T-cell (primary cell): ENCODE measurements around the gene ATP6V1B1. TPM values are rescaled to one million over a fixed set of nuclear protein-coding genes. Genes with fewer than 3 reads are reported as not detected.
A peak's percentile ranks its signal among the peaks of the same experiment; 100 is the strongest.

ENCODE experiments used
- ATAC-seq, 4 experiments: fragments of 200-7000 bp in 3 of 4; fragments of 150-1000 bp in 1 of 4; cut with Tn5 transposase; replicated peaks in 1 of 4; 1 replicate in 3 of 4; 2 replicates in 1 of 4; pipeline ENCODE4 v1.10.0; 2021; ENCODE audit warnings: moderate library complexity in 3 of 4, mild to moderate bottlenecking in 2 of 4, moderate number of reproducible peaks in 1 of 4
- CTCF ChIA-PET, 2 donors: fragments of 300-600 bp; sonication (Branson Sonifier 250); formaldehyde crosslinking; loops; one replicate each; lab custom pipeline; 2022; ENCODE audit warnings: antibody characterized with exemption in 2 of 2; lab: Charles Lee
- POLR2A ChIA-PET, 2 donors: fragments of 300-600 bp; sonication (Branson Sonifier 250); formaldehyde crosslinking; loops; one replicate each; lab custom pipeline; 2022; ENCODE audit warnings: antibody characterized with exemption in 2 of 2; lab: Charles Lee
- DNase-seq, 35 experiments: peaks; one replicate each; pipeline versions ENCODE4 v3.0.0 to v3.0.0-alpha.2; 2013 to 2023
- H3K27ac ChIP-seq: one replicate; pipeline ENCODE4 v1.5.1; 2013; ENCODE audit warnings: low read length
- H3K27me3 ChIP-seq, 2 experiments: replicated peaks in 1 of 2; 1 replicate in 1 of 2; 2 replicates in 1 of 2; pipeline versions ENCODE4 v1.6.1 to v1.7.0; 2013; ENCODE audit warnings: low read length in 1 of 2, mixed read lengths in 1 of 2; ENCODE audit not compliant: control insufficient read depth in 2 of 2, insufficient read depth in 2 of 2; ENCODE audit errors: extremely low read depth in 1 of 2
- H3K36me3 ChIP-seq, 2 donors: 1 replicate in 1 of 2; 2 replicates in 1 of 2; pipeline versions ENCODE4 v1.6.1 to v1.7.0; 2013; ENCODE audit warnings: low read length in 1 of 2; ENCODE audit not compliant: control insufficient read depth in 2 of 2, insufficient read depth in 1 of 2; ENCODE audit errors: extremely low read depth in 1 of 2
- H3K4me1 ChIP-seq, 2 experiments: 1 replicate in 1 of 2; 2 replicates in 1 of 2; pipeline versions ENCODE4 v1.6.1 to v1.7.0; 2013; ENCODE audit warnings: low read length in 2 of 2, mixed read lengths in 1 of 2; ENCODE audit not compliant: insufficient read depth in 2 of 2, control insufficient read depth in 1 of 2; ENCODE audit errors: extremely low read depth in 1 of 2
- H3K4me3 ChIP-seq, 2 donors: 1 replicate in 1 of 2; 2 replicates in 1 of 2; pipeline versions ENCODE4 v1.5.1 to v1.7.0; 2013; ENCODE audit warnings: mild to moderate bottlenecking in 2 of 2, low read length in 1 of 2, moderate library complexity in 1 of 2; ENCODE audit not compliant: control insufficient read depth in 1 of 2; ENCODE audit errors: extremely low read depth in 1 of 2
- H3K9me3 ChIP-seq: 2 replicates; pipeline ENCODE4 v1.7.0; 2013
- H3K27ac Mint-ChIP-seq, 2 donors: one replicate each; pipeline ENCODE4 v1.8.0; 2020 to 2021; ENCODE audit warnings: mild to moderate bottlenecking in 2 of 2, mixed read lengths in 2 of 2
- H3K27me3 Mint-ChIP-seq, 2 donors: one replicate each; pipeline ENCODE4 v1.8.0; 2021 to 2022; ENCODE audit warnings: mixed read lengths in 2 of 2
- H3K36me3 Mint-ChIP-seq: one replicate; pipeline ENCODE4 v1.8.0; 2021; ENCODE audit warnings: mixed read lengths
- H3K4me1 Mint-ChIP-seq, 3 donors: one replicate each; pipeline ENCODE4 v1.8.0; 2020 to 2022; ENCODE audit warnings: mixed read lengths in 3 of 3, mild to moderate bottlenecking in 1 of 3
- H3K4me3 Mint-ChIP-seq, 3 donors: one replicate each; pipeline ENCODE4 v1.8.0; 2020 to 2022; ENCODE audit warnings: mild to moderate bottlenecking in 3 of 3, mixed read lengths in 3 of 3, moderate library complexity in 3 of 3
- H3K9me3 Mint-ChIP-seq, 3 donors: one replicate each; pipeline ENCODE4 v1.8.0; 2020 to 2022; ENCODE audit warnings: mixed read lengths in 3 of 3
- WGBS: methylation state at CpG from one replicate; pipeline ENCODE4 v1.1.5; 2013; ENCODE audit warnings: missing lambda C conversion rate; ENCODE audit not compliant: insufficient coverage; 5-methylcytosine and 5-hydroxymethylcytosine counted together
- total RNA-seq, 35 experiments: library from RNA in 6 of 35; stranded (reverse) in 6 of 35; fragments of 120-200 nt in 1 of 35; gene quantifications; one replicate each; pipeline versions ENCODE4 v1.2.1 to v1.2.4 and lab custom pipeline; 2013 to 2026

Gene ATP6V1B1
- total RNA-seq, 5 donors from 2014 or later (not counting 1 experiment from before 2014, with no cell fraction given) = not detected

- Mint-ChIP-seq H3K9me3 (no peaks in the 10 kb centered on the region), H3K36me3 (no peaks in the 10 kb centered on the region), H3K27ac (no peak overlapping the region), H3K27me3 (peaks cover 17 to 30% of the 10 kb centered on the region in 2 donors), H3K4me1 (peaks cover 11 to 16% (median 15%) of the 10 kb centered on the region in 3 donors), H3K4me3 (no peak overlapping the region)
- Histone ChIP-seq H3K27ac (no peak overlapping the region), H3K36me3 (no peaks in the 10 kb centered on the region), H3K4me1 (peaks cover 0 to 23% of the 10 kb centered on the region in 2 experiments), H3K27me3 (peaks cover 0 to 17% of the 10 kb centered on the region in 2 experiments), H3K4me3 (no peak overlapping the region), H3K9me3 (no peaks in the 10 kb centered on the region)
- DNase-seq = peak in 29 of 35 experiments; percentile 17 to 79 (median 44)
- ATAC-seq = peak in 2 of 4 experiments; percentile 34 to 37
- CTCF ChIA-PET = interaction anchor here (0.6 to 2.0 kb wide), 12 partner anchors 12 to 291 kb away, joined by 3 to 6 read pairs (median 4); partner anchors contain the start of gene FIGLA (in 1 of the 2)
- POLR2A ChIA-PET = no interaction called here
- WGBS = 47% methylated on average over 3 of the region's 8 CpGs
These were observed 11.2 kb downstream of the ATP6V1B1 start for GRCh38 chr2:70946832-70947442.

GRCh38 chr2:70947556-70948184, 12.0 kb downstream of the ATP6V1B1 start:
- Histone ChIP-seq H3K9me3 (no peaks in the 10 kb centered on the region), H3K4me3 (no peak overlapping the region), H3K36me3 (no peaks in the 10 kb centered on the region), H3K27ac (no peak overlapping the region), H3K27me3 (peaks cover 3 to 17% of the 10 kb centered on the region in 2 experiments), H3K4me1 (peaks cover 0 to 23% of the 10 kb centered on the region in 2 experiments)
- no peak overlapping the region for H3K27ac Mint-ChIP-seq
- H3K36me3 Mint-ChIP-seq = no peaks in the 10 kb centered on the region
- peak in 1 of 4 experiments; percentile 2 for ATAC-seq
- ChIA-PET CTCF (interaction anchor here (0.6 to 2.0 kb wide), 20 partner anchors 11 to 644 kb away, joined by 3 to 8 read pairs (median 4); partner anchors contain the start of gene FIGLA (in 1 of the 2)), POLR2A (no interaction called here)
- DNase-seq = peak in 1 of 35 experiments; percentile 9
- WGBS = 65% methylated on average over 11 of the region's 11 CpGs
- H3K9me3 Mint-ChIP-seq = no peaks in the 10 kb centered on the region
- H3K4me3 Mint-ChIP-seq = peak overlapping the region; percentile 70 to 81 (median 76)
- peaks cover 19 to 30% of the 10 kb centered on the region in 2 donors for H3K27me3 Mint-ChIP-seq
- peaks cover 11 to 16% (median 15%) of the 10 kb centered on the region in 3 donors for H3K4me1 Mint-ChIP-seq

- WGBS = 6% methylated on average over 16 of the region's 27 CpGs
- peak; percentile 91 to 98 (median 95) for ATAC-seq
- peak; percentile 33 to 87 (median 67) for DNase-seq
- H3K4me3 ChIP-seq = peak overlapping the region; percentile 8 to 50
- Mint-ChIP-seq H3K9me3 (no peaks in the 10 kb centered on the region), H3K27ac (no peak overlapping the region), H3K4me3 (peak overlapping the region; percentile 70 to 81 (median 76)), H3K36me3 (no peaks in the 10 kb centered on the region), H3K4me1 (peaks cover 11 to 16% (median 15%) of the 10 kb centered on the region in 3 donors), H3K27me3 (peaks cover 21 to 32% of the 10 kb centered on the region in 2 donors)
- H3K27me3 ChIP-seq = peaks cover 5 to 17% of the 10 kb centered on the region in 2 experiments
- H3K27ac ChIP-seq = no peak overlapping the region
- no peaks in the 10 kb centered on the region for H3K9me3 ChIP-seq
- CTCF ChIA-PET = interaction anchor here (0.6 to 2.0 kb wide), 17 partner anchors 18 to 644 kb away, joined by 3 to 8 read pairs (median 4); partner anchors contain the start of gene FIGLA (in 1 of the 2)
- H3K36me3 ChIP-seq = no peaks in the 10 kb centered on the region
- POLR2A ChIA-PET = no interaction called here
- H3K4me1 ChIP-seq = peaks cover 0 to 23% of the 10 kb centered on the region in 2 experiments
These were observed 12.8 kb downstream of the ATP6V1B1 start for GRCh38 chr2:70948337-70949003.

GRCh38 chr2:70949086-70949485, 13.4 kb downstream of the ATP6V1B1 start:
- Mint-ChIP-seq H3K27me3 (peaks cover 21 to 30% of the 10 kb centered on the region in 2 donors), H3K4me3 (no peak overlapping the region), H3K27ac (no peak overlapping the region), H3K9me3 (no peaks in the 10 kb centered on the region), H3K4me1 (peaks cover 11 to 16% (median 15%) of the 10 kb centered on the region in 3 donors), H3K36me3 (no peaks in the 10 kb centered on the region)
- H3K27me3 ChIP-seq = peaks cover 5 to 13% of the 10 kb centered on the region in 2 experiments
- no peaks in the 10 kb centered on the region for H3K9me3 ChIP-seq
- no peak overlapping the region for H3K27ac ChIP-seq
- ChIA-PET CTCF (interaction anchor here (1.0 to 2.0 kb wide), 11 partner anchors 23 to 645 kb away, joined by 3 to 8 read pairs (median 4); partner anchors contain the start of gene FIGLA (in 1 of the 2)), POLR2A (no interaction called here)
- no peaks in the 10 kb centered on the region for H3K36me3 ChIP-seq
- WGBS = 91% methylated on average over 6 of the region's 11 CpGs
- H3K4me1 ChIP-seq = peaks cover 0 to 23% of the 10 kb centered on the region in 2 experiments
- no peak for DNase-seq
- ATAC-seq = no peak
- no peak overlapping the region for H3K4me3 ChIP-seq

- peak in 1 of 35 experiments; percentile 2 for DNase-seq
- Mint-ChIP-seq H3K9me3 (no peaks in the 10 kb centered on the region), H3K4me3 (no peak overlapping the region), H3K4me1 (peaks cover 3 to 5% (median 5%) of the 10 kb centered on the region in 3 donors), H3K27ac (no peak overlapping the region), H3K36me3 (no peaks in the 10 kb centered on the region), H3K27me3 (peaks cover 28 to 51% of the 10 kb centered on the region in 2 donors)
- Histone ChIP-seq H3K27ac (no peak overlapping the region), H3K4me1 (peaks cover 0 to 6% of the 10 kb centered on the region in 2 experiments), H3K36me3 (no peaks in the 10 kb centered on the region), H3K9me3 (no peaks in the 10 kb centered on the region), H3K27me3 (peaks cover 15 to 38% of the 10 kb centered on the region in 2 experiments), H3K4me3 (no peak overlapping the region)
- WGBS = 78% methylated on average over 3 of the region's 7 CpGs
- no peak for ATAC-seq
- ChIA-PET CTCF (interaction anchor here (1.6 kb wide), 2 partner anchors 9 to 651 kb away, joined by 4 read pairs; no protein-coding TSS in a partner anchor), POLR2A (no interaction called here)
These were observed 19.2 kb downstream of the ATP6V1B1 start for GRCh38 chr2:70954886-70955285.
